Hepatocyte (in vitro differentiated cells): ENCODE measurements around the gene PCK1. TPM values are rescaled to one million over a fixed set of nuclear protein-coding genes. Genes with fewer than 3 reads are reported as not detected.

ENCODE experiments used
- DNase-seq: peaks from one replicate; pipeline ENCODE4 v3.0.0-alpha.2; 2016; ENCODE audit warnings: low spot score
- H2AFZ ChIP-seq: fragments of 200-600 bp; sonication (generic); 2 replicates; pipeline ENCODE4 v1.6.0; 2016; ENCODE audit warnings: antibody characterized with exemption, mild to moderate bottlenecking
- H3K27ac ChIP-seq: fragments of 200-600 bp; sonication (generic); 2 replicates; pipeline ENCODE4 v1.5.1; 2016; ENCODE audit warnings: mild to moderate bottlenecking
- H3K27me3 ChIP-seq: fragments of 200-600 bp; sonication (generic); 2 replicates; pipeline ENCODE4 v1.6.1; 2016
- H3K36me3 ChIP-seq: fragments of 200-600 bp; sonication (generic); replicated peaks from 2 replicates; pipeline ENCODE4 v1.5.1; 2016; ENCODE audit warnings: low read depth; ENCODE audit not compliant: insufficient read depth
- H3K4me1 ChIP-seq: fragments of 200-600 bp; sonication (generic); 2 replicates; pipeline ENCODE4 v1.5.1; 2016; ENCODE audit warnings: mild to moderate bottlenecking, moderate library complexity; ENCODE audit not compliant: insufficient read depth
- H3K4me2 ChIP-seq: fragments of 200-600 bp; sonication (generic); 2 replicates; pipeline ENCODE4 v1.6.0; 2016
- H3K4me3 ChIP-seq: fragments of 200-600 bp; sonication (generic); 2 replicates; pipeline ENCODE4 v1.5.1; 2016; ENCODE audit warnings: mild to moderate bottlenecking
- H3K79me2 ChIP-seq: fragments of 200-600 bp; sonication (generic); 2 replicates; pipeline ENCODE4 v1.6.0; 2017; ENCODE audit warnings: mild to moderate bottlenecking
- H3K9me2 ChIP-seq: fragments of 200-600 bp; sonication (generic); replicated peaks from 2 replicates; pipeline ENCODE4 v1.6.0; 2017; ENCODE audit warnings: mild to moderate bottlenecking; ENCODE audit not compliant: insufficient read depth
- H3K9me3 ChIP-seq: fragments of 200-600 bp; sonication (generic); 2 replicates; pipeline ENCODE4 v1.5.1; 2016; ENCODE audit warnings: low read depth, mild to moderate bottlenecking
- H4K20me1 ChIP-seq: fragments of 200-600 bp; sonication (generic); 2 replicates; pipeline ENCODE4 v1.6.0; 2016; ENCODE audit warnings: mild to moderate bottlenecking; ENCODE audit not compliant: insufficient read depth, poor library complexity, severe bottlenecking
- EZH2 ChIP-seq: fragments of 200-600 bp; sonication (generic); IDR thresholded peaks from 2 replicates; pipeline ENCODE4 v1.6.1; 2016; ENCODE audit warnings: antibody characterized with exemption, mild to moderate bottlenecking, borderline replicate concordance
- EZH2phosphoT487 ChIP-seq: fragments of 200-600 bp; sonication (generic); IDR thresholded peaks from one replicate; pipeline ENCODE4 v1.6.1; 2018; ENCODE audit warnings: antibody characterized with exemption, mild to moderate bottlenecking, low read depth, moderate library complexity; ENCODE audit not compliant: unreplicated experiment, severe bottlenecking
- WGBS: methylation state at CpG from one replicate; pipeline ENCODE4 v1.1.6; 2016; ENCODE audit warnings: low lambda C conversion rate; ENCODE audit errors: missing lambda C conversion rate; 5-methylcytosine and 5-hydroxymethylcytosine counted together
- polyA plus RNA-seq: library from polyadenylated mRNA; unstranded; fragments of >200 nt; fragmentation: Nextera tagmentation; extraction: Ambion mirVana; gene quantifications from 2 replicates; pipeline ENCODE4 v1.2.1, GENCODE V29; 2016
- total RNA-seq: library from RNA; depleted of rRNA; stranded (reverse); fragments of >200 nt; gene quantifications from 2 replicates; pipeline ENCODE4 v1.2.3, GENCODE V29; 2014
- TF ChIP-seq, protein P1 (sequence below): fragments of 200-600 bp; sonication (generic); IDR thresholded peaks from 2 replicates; pipeline ENCODE4 v1.5.1; 2016; ENCODE audit warnings: antibody characterized with exemption, mild to moderate bottlenecking; ENCODE audit not compliant: poor library complexity

Gene PCK1
- total and polyA plus RNA-seq, 2 experiments from 2014 or later = 11.6 to 12.8 TPM

GRCh38 chr20:57598060-57598459 lies 37.1 kb downstream of the PCK1 start:
- TF ChIP-seq EZH2phosphoT487 (no peak), EZH2 (no peak)
- TF ChIP-seq, protein P1, sequence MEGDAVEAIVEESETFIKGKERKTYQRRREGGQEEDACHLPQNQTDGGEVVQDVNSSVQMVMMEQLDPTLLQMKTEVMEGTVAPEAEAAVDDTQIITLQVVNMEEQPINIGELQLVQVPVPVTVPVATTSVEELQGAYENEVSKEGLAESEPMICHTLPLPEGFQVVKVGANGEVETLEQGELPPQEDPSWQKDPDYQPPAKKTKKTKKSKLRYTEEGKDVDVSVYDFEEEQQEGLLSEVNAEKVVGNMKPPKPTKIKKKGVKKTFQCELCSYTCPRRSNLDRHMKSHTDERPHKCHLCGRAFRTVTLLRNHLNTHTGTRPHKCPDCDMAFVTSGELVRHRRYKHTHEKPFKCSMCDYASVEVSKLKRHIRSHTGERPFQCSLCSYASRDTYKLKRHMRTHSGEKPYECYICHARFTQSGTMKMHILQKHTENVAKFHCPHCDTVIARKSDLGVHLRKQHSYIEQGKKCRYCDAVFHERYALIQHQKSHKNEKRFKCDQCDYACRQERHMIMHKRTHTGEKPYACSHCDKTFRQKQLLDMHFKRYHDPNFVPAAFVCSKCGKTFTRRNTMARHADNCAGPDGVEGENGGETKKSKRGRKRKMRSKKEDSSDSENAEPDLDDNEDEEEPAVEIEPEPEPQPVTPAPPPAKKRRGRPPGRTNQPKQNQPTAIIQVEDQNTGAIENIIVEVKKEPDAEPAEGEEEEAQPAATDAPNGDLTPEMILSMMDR = no peak
- no peaks in the 10 kb centered on the region for H3K27me3 ChIP-seq
- H3K4me1 ChIP-seq = no peaks in the 10 kb centered on the region
- H3K4me2 ChIP-seq = no peak overlapping the region
- no peak overlapping the region for H3K27ac ChIP-seq
- 65% methylated on average over 7 of the region's 10 CpGs for WGBS
- no peak overlapping the region for H3K4me3 ChIP-seq
- H4K20me1 ChIP-seq = no peaks in the 10 kb centered on the region
- H3K9me3 ChIP-seq = no peaks in the 10 kb centered on the region
- no peak overlapping the region for H2AFZ ChIP-seq
- H3K79me2 ChIP-seq = no peaks in the 10 kb centered on the region
- no peaks in the 10 kb centered on the region for H3K36me3 ChIP-seq
- no peak for DNase-seq
- H3K9me2 ChIP-seq = no peaks in the 10 kb centered on the region

- Histone ChIP-seq H3K4me2 (no peak overlapping the region), H3K36me3 (no peaks in the 10 kb centered on the region), H2AFZ (no peak overlapping the region), H3K4me1 (no peaks in the 10 kb centered on the region), H3K79me2 (no peaks in the 10 kb centered on the region), H3K9me2 (no peaks in the 10 kb centered on the region), H4K20me1 (no peaks in the 10 kb centered on the region), H3K4me3 (no peak overlapping the region), H3K9me3 (no peaks in the 10 kb centered on the region), H3K27me3 (no peaks in the 10 kb centered on the region), H3K27ac (no peak overlapping the region)
- 82% methylated on average over 5 of the region's 5 CpGs for WGBS
- TF ChIP-seq EZH2 (no peak), EZH2phosphoT487 (no peak)
- TF ChIP-seq, protein P1 = no peak
- no peak for DNase-seq
Measured at GRCh38 chr20:57598491-57598890, 37.6 kb downstream of the PCK1 start.

- TF ChIP-seq, protein P1 = no peak
- TF ChIP-seq EZH2phosphoT487 = no peak
- no peak for TF ChIP-seq EZH2
- no peaks in the 10 kb centered on the region for H4K20me1 ChIP-seq
Measured at GRCh38 chr20:57600320-57601210, 39.7 kb downstream of the PCK1 start.

More at GRCh38 chr20:57600320-57601210, 39.7 kb downstream of the PCK1 start:
- Histone ChIP-seq H2AFZ (no peak overlapping the region), H3K4me1 (no peaks in the 10 kb centered on the region), H3K27me3 (no peaks in the 10 kb centered on the region), H3K9me2 (no peaks in the 10 kb centered on the region), H3K4me3 (no peak overlapping the region), H3K27ac (no peak overlapping the region), H3K9me3 (no peaks in the 10 kb centered on the region), H3K79me2 (no peaks in the 10 kb centered on the region), H3K36me3 (no peaks in the 10 kb centered on the region), H3K4me2 (no peak overlapping the region)
- 88% methylated on average over 13 of the region's 13 CpGs for WGBS
- no peak for DNase-seq
